IMR-90 (cell line): Measurements from ENCODE around the gene ARID5A. TPM values are rescaled to one million over a fixed set of nuclear protein-coding genes. Genes with fewer than 3 reads are reported as not detected.
A peak's percentile ranks its signal among the peaks of the same experiment; 100 is the strongest.

Experiments used
- ATAC-seq: fragments of 200-7000 bp; cut with Tn5 transposase; 2 replicates; pipeline ENCODE4 v1.9.1; 2020; ENCODE audit warnings: low read depth, mild to moderate bottlenecking, moderate library complexity
- BruUV-seq: library from RNA; stranded (reverse); fragments of 400-500 nt; replicated peaks from 2 replicates; lab custom pipeline; 2021; lab: Mats Ljungman, UMichigan
- CTCF ChIA-PET: fragments of 300-600 bp; formaldehyde crosslinking; extraction: SDS; loops from one replicate; lab custom pipeline; 2021; ENCODE audit warnings: antibody characterized with exemption; lab: Yijun Ruan, JAX
- POLR2A ChIA-PET: fragments of 300-600 bp; sonication (Branson Sonifier 250); formaldehyde crosslinking; loops from one replicate; lab custom pipeline; 2022; ENCODE audit warnings: antibody characterized with exemption; ENCODE audit not compliant: unreplicated experiment; lab: Charles Lee
- DNase-seq: peaks from one replicate; pipeline ENCODE4 v3.0.0; 2013
- H2AFZ ChIP-seq: replicated peaks from 2 replicates; pipeline ENCODE3; 2013; ENCODE audit warnings: low read length, mild to moderate bottlenecking; ENCODE audit not compliant: poor library complexity
- H2AK5ac ChIP-seq: 2 replicates; pipeline ENCODE4 v1.6.1; 2013; ENCODE audit warnings: low read depth, low read length, inconsistent platforms
- H2AK9ac ChIP-seq: replicated peaks from 2 replicates; pipeline ENCODE3; 2013; ENCODE audit warnings: mild to moderate bottlenecking, low read depth, low read length, moderate library complexity; ENCODE audit not compliant: poor library complexity
- H2BK120ac ChIP-seq: 2 replicates; pipeline ENCODE4 v1.6.1; 2013; ENCODE audit warnings: low read depth, low read length, inconsistent platforms
- H2BK15ac ChIP-seq: 3 replicates; pipeline ENCODE4 v1.6.1; 2013; ENCODE audit warnings: low read depth, low read length, inconsistent platforms
- H2BK20ac ChIP-seq: 2 replicates; pipeline ENCODE4 v1.6.1; 2013; ENCODE audit warnings: low read depth, mild to moderate bottlenecking, inconsistent platforms, low read length, moderate library complexity
- H2BK5ac ChIP-seq: 2 replicates; pipeline ENCODE4 v1.6.1; 2013; ENCODE audit warnings: mild to moderate bottlenecking, low read depth, low read length, inconsistent platforms; ENCODE audit not compliant: poor library complexity, severe bottlenecking
- H3K14ac ChIP-seq: replicated peaks from 2 replicates; pipeline ENCODE4 v1.6.1; 2013; ENCODE audit warnings: low read depth, low read length, inconsistent platforms
- H3K18ac ChIP-seq: 2 replicates; pipeline ENCODE4 v1.6.1; 2013; ENCODE audit warnings: low read depth, low read length, control low read depth
- H3K23ac ChIP-seq: 2 replicates; pipeline ENCODE4 v1.6.1; 2013; ENCODE audit warnings: low read depth, low read length, inconsistent platforms
- H3K27ac ChIP-seq: 2 replicates; pipeline ENCODE4 v1.5.1; 2013; ENCODE audit warnings: mild to moderate bottlenecking, control low read depth, low read length; ENCODE audit not compliant: insufficient read depth
- H3K27me3 ChIP-seq: 2 replicates; pipeline ENCODE4 v1.6.1; 2013; ENCODE audit warnings: low read length; ENCODE audit not compliant: control insufficient read depth, insufficient read depth
- H3K36me3 ChIP-seq: 2 replicates; pipeline ENCODE4 v1.6.1; 2013; ENCODE audit warnings: low read length, mixed read lengths; ENCODE audit not compliant: control insufficient read depth, insufficient read depth
- H3K4ac ChIP-seq: 2 replicates; pipeline ENCODE4 v1.6.1; 2013; ENCODE audit warnings: low read depth, low read length, inconsistent platforms
- H3K4me1 ChIP-seq: 2 replicates; pipeline ENCODE4 v1.6.1; 2013; ENCODE audit warnings: low read length, mixed read lengths; ENCODE audit not compliant: control insufficient read depth, insufficient read depth
- H3K4me2 ChIP-seq: 2 replicates; pipeline ENCODE4 v1.6.1; 2013; ENCODE audit warnings: low read depth, mild to moderate bottlenecking, control low read depth, low read length, moderate library complexity
- H3K4me3 ChIP-seq: 2 replicates; pipeline ENCODE4 v1.5.1; 2013; ENCODE audit warnings: low read depth, mild to moderate bottlenecking, control low read depth, low read length, moderate library complexity; ENCODE audit not compliant: insufficient read depth
- H3K56ac ChIP-seq: 2 replicates; pipeline ENCODE4 v1.6.1; 2013; ENCODE audit warnings: low read length, inconsistent platforms; ENCODE audit not compliant: insufficient read depth; ENCODE audit errors: extremely low read depth
- H3K79me1 ChIP-seq, 2 experiments: 2 replicates each; pipeline ENCODE4 v1.6.1; 2013; ENCODE audit warnings: low read length in 2 of 2, inconsistent platforms in 1 of 2, low read depth in 1 of 2
- H3K9ac ChIP-seq: 2 replicates; pipeline ENCODE4 v1.6.1; 2013; ENCODE audit warnings: low read depth, low read length, control low read depth
- H3K9me1 ChIP-seq: 2 replicates; pipeline ENCODE4 v1.6.1; 2013; ENCODE audit warnings: low read length, inconsistent platforms; ENCODE audit not compliant: insufficient read depth
- H3K9me3 ChIP-seq: 2 replicates; pipeline ENCODE4 v1.6.1; 2013; ENCODE audit warnings: low read length; ENCODE audit not compliant: control insufficient read depth, insufficient read depth
- H4K20me1 ChIP-seq: 2 replicates; pipeline ENCODE4 v1.6.1; 2013; ENCODE audit warnings: low read length, inconsistent platforms; ENCODE audit not compliant: insufficient read depth
- H4K5ac ChIP-seq: 2 replicates; pipeline ENCODE4 v1.6.1; 2013; ENCODE audit warnings: mild to moderate bottlenecking, low read depth, low read length, control low read depth
- H4K8ac ChIP-seq, 2 experiments: 2 replicates each; pipeline ENCODE4 v1.6.1; 2013; ENCODE audit warnings: low read depth in 2 of 2, low read length in 2 of 2, control low read depth in 1 of 2, inconsistent platforms in 1 of 2
- H4K91ac ChIP-seq: 2 replicates; pipeline ENCODE4 v1.6.1; 2013; ENCODE audit warnings: low read depth, low read length, inconsistent platforms; ENCODE audit not compliant: insufficient read depth
- MAZ ChIP-seq: IDR thresholded peaks from 2 replicates; pipeline ENCODE4 v1.6.1; 2012; ENCODE audit warnings: low read depth, mild to moderate bottlenecking, low read length, improper control_type of control experiment, moderate library complexity, borderline replicate concordance
- POLR2A ChIP-seq: IDR thresholded peaks from 2 replicates; pipeline ENCODE4 v1.6.1; 2012; ENCODE audit warnings: mild to moderate bottlenecking, low read depth, low read length
- RAD21 ChIP-seq: IDR thresholded peaks from 2 replicates; pipeline ENCODE4 v1.6.1; 2012; ENCODE audit warnings: low read length, improper control_type of control experiment
- WGBS, 2 experiments: methylation state at CpG; one replicate each; pipeline versions ENCODE4 v1.1.5 to v1.1.7; 2013; ENCODE audit warnings: missing lambda C conversion rate in 2 of 2; ENCODE audit not compliant: insufficient read length in 1 of 2; ENCODE audit errors: extremely low coverage in 2 of 2; 5-methylcytosine and 5-hydroxymethylcytosine counted together
- dilution Hi-C: fragments of 300-500 bp; cut with HindIII; formaldehyde crosslinking; loops from one replicate; pipeline ENCODE4 v1.14.3; 2018; ENCODE audit warnings: low sequenced_read_pairs; ENCODE audit not compliant: unreplicated experiment
- in situ Hi-C: fragments of 300-500 bp; cut with MboI; formaldehyde crosslinking; loops from 3 replicates; pipeline ENCODE4 v1.14.3; 2019; ENCODE audit warnings: low sequenced_read_pairs, inconsistent platforms, mixed read lengths
- intact Hi-C: fragments of 100-400 bp; cut with micrococcal nuclease; formaldehyde crosslinking; loops from 2 replicates; pipeline ENCODE4 v1.10.0; 2022
- polyA plus RNA-seq, 3 experiments: library from polyadenylated mRNA; depleted of rRNA; stranded (reverse); fragments of >200 nt; gene quantifications; 2 replicates each; pipeline ENCODE4 v1.2.3, GENCODE V29; 2012; ENCODE audit warnings: low replicate concordance in 1 of 3
- total RNA-seq: library from RNA; depleted of rRNA; stranded (reverse); fragments of >200 nt; gene quantifications from 2 replicates; pipeline ENCODE4 v1.2.3, GENCODE V29; 2012

ARID5A gene
- total and polyA plus RNA-seq, 2 of the 4 experiments (the other 2 are of a cell fraction), result 2.3 to 6.7 TPM

DNA sequence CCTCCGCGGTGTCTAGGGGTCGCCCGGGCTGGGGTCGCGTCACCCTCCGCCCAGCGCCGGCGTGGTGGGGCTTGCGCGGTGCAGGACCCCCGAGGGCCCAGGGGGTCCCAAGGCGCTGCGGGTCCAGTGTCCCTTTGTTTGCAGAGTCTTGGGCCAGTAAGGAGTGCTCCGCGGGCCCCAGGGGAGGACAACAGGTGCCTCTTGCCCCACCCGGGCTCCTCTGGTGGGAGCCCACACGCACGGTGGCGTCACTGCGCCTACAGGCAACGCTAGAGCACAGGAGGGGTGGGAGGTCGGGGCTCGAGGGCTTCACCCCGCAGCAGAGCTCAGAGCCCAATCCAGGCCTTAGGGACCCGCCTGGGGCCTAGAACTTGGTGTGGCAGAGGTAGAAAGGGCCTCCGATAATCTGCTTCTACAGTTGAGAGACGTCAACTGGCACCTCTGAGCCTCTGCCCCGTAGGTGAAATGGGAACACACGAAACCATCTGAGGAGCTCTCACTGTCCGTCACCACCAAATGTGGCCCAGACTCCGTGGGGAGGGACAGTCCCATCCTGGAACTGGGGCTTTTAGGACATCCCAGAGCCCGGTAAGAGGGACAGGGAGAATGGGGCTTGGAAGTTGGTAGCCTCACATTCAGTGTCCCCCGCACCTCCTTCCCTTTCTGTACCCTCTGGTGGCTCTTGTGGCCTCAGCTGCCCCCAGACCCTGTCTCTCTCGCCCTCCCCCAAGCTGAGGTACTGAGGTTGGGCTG is 1.4 kb downstream of the ARID5A start (continued):
- TF ChIP-seq MAZ, result no peak

GRCh38 chr2:96538487-96539214 is 2.1 kb downstream of the ARID5A start:
- no peak overlapping the region for H2BK5ac ChIP-seq
- no peak overlapping the region for H3K9ac ChIP-seq
- H3K36me3 ChIP-seq, result peaks cover 2% of the 10 kb centered on the region; the same call in 1 of the 2 replicates
- no peak overlapping the region for H3K56ac ChIP-seq
- H3K18ac ChIP-seq, result no peak overlapping the region
- H4K91ac ChIP-seq, result no peak overlapping the region
- no peak overlapping the region for H2BK15ac ChIP-seq
- no peaks in the 10 kb centered on the region for H3K9me3 ChIP-seq
- no peak overlapping the region for H4K8ac ChIP-seq
- TF ChIP-seq RAD21 (no peak), POLR2A (0 out of 2 replicates have a peak, but pooled peaks have one; percentile 15)
- H3K9me1 ChIP-seq, result peaks cover 8% of the 10 kb centered on the region
- no CpG with 5 or more reads among the region's 24 CpGs for WGBS, 2 experiments
- H3K27ac ChIP-seq, result no peak overlapping the region
- in situ Hi-C loops (no loop called here), dilution Hi-C loops (no loop called here), intact Hi-C loops (no loop called here)
- no TSS peak for BruUV-seq
- no peak for ATAC-seq
- peaks cover 30% of the 10 kb centered on the region for H3K4me1 ChIP-seq
- POLR2A ChIA-PET, result no interaction called here
- no peak overlapping the region for H3K23ac ChIP-seq
- no peak overlapping the region for H2BK20ac ChIP-seq
- no peak for DNase-seq
- peak overlapping the region; percentile 29; the same call in 1 of the 2 replicates for H3K4ac ChIP-seq
- peak overlapping the region; percentile 45 for H2AK9ac ChIP-seq
- CTCF ChIA-PET, result no interaction called here
- H4K5ac ChIP-seq, result no peak overlapping the region
- no peaks in the 10 kb centered on the region for H3K27me3 ChIP-seq
- 0 out of 2 replicates have a peak overlapping the region, but pooled peaks have one; percentile 72 for H2AK5ac ChIP-seq
- H3K4me3 ChIP-seq, result peak overlapping the region; percentile 12; the same call in 1 of the 2 replicates
- H2AFZ ChIP-seq, result peak overlapping the region; percentile 72
- H3K4me2 ChIP-seq, result peak overlapping the region; percentile 88
- peaks cover 10 to 45% of the 10 kb centered on the region in 2 experiments for H3K79me1 ChIP-seq
- peaks cover 38% of the 10 kb centered on the region for H4K20me1 ChIP-seq
- no peak overlapping the region for H2BK120ac ChIP-seq
- no peak overlapping the region for H3K14ac ChIP-seq
